H7 (cell line): Measurements from ENCODE around the gene AHRR. TPM values are rescaled to one million over a fixed set of nuclear protein-coding genes. Genes with fewer than 3 reads are reported as not detected.

ENCODE experiments used
- DNase-seq: peaks from one replicate; pipeline ENCODE4 v3.0.0; 2012
- H3K27me3 ChIP-seq: 2 replicates; pipeline ENCODE4 v1.6.0; 2011; ENCODE audit warnings: mild to moderate bottlenecking, low read length; ENCODE audit not compliant: control insufficient read depth, insufficient read depth
- H3K36me3 ChIP-seq: replicated peaks from 2 replicates; pipeline ENCODE4 v1.5.1; 2011; ENCODE audit warnings: low read length; ENCODE audit not compliant: control insufficient read depth, insufficient read depth
- H3K4me3 ChIP-seq: 2 replicates; pipeline ENCODE4 v1.5.1; 2011; ENCODE audit warnings: low read depth, mild to moderate bottlenecking, control low read depth, low read length, moderate library complexity; ENCODE audit not compliant: insufficient read depth
- total RNA-seq: library from RNA; depleted of rRNA; stranded (reverse); fragments of >200 nt; shearing (Covaris generic); gene quantifications from 2 replicates; pipeline ENCODE4 v1.2.3, GENCODE V29; 2014

Gene AHRR
- total RNA-seq, 1 experiment from 2014 or later = 1.4 TPM

DNA sequence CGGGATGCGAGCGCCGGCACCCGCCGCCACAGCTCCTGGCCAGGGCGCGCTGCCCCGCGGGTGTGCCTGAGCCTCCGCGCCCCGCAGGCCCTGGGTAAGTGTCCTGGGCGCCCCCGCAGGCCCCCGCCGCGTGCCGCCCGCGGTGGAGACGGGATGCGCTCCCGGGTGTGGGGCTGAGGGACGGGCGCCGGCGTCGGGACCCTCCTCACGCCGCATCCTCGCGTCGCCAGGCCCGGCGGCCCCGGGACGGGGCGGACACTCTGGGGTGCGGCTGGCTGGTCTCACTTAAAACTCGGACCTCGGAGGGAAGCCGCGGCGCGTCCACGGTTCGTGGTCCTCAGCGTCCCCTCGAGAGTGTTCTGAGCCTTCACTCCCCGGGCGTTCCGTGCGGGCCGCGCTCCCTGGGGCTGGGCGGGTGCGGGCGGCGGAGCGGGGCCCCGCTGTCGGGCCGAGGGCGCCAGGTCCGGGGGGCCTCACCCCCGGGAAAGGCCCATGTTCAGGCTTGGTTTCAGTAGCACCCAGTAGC lies 275 bp downstream of the AHRR start:
- H3K27me3 ChIP-seq = peaks cover 52% of the 10 kb centered on the region

DNA sequence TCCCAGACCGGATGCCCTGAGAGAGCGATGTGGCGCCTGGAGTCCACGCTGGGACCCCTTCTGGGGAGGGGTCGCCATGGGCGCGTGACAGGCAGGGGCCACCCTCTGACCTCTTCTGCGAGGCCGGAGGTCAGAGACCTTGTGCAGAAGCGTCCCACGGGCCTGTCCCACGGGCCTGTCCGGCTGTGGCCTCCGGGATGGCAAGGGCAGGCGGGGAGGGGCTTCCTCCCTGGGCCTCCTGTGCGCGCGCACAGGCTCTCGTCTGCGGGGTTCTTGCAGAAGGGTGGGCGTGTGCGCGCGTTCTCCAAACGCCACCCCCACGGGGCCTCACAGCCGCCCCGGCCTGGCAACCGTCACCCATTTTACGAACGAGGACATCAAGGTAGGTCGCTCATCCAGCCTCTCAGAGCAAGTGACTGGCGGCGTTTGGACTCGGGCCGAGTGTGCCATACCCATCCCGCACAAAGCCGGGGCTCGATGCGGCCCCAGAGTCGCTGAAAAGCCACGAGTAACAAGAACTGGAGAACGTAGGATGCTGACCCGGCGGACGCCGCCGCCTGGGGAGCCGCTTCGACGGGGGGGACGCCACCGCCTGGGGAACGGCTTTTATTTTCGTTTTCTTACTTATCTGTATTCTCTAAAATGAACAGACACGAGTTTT lies 897 bp downstream of the AHRR start:
- H3K27me3 ChIP-seq = peaks cover 52% of the 10 kb centered on the region
- peak overlapping the region; percentile 51; the same call in 1 of the 2 replicates for H3K4me3 ChIP-seq
- DNase-seq = peak; percentile 86
- H3K36me3 ChIP-seq = no peaks in the 10 kb centered on the region

More for the DNA sequence above, 275 bp downstream of the AHRR start:
- DNase-seq = peak; percentile 76
- Histone ChIP-seq H3K36me3 (no peaks in the 10 kb centered on the region), H3K4me3 (peak overlapping the region; percentile 51)

DNA sequence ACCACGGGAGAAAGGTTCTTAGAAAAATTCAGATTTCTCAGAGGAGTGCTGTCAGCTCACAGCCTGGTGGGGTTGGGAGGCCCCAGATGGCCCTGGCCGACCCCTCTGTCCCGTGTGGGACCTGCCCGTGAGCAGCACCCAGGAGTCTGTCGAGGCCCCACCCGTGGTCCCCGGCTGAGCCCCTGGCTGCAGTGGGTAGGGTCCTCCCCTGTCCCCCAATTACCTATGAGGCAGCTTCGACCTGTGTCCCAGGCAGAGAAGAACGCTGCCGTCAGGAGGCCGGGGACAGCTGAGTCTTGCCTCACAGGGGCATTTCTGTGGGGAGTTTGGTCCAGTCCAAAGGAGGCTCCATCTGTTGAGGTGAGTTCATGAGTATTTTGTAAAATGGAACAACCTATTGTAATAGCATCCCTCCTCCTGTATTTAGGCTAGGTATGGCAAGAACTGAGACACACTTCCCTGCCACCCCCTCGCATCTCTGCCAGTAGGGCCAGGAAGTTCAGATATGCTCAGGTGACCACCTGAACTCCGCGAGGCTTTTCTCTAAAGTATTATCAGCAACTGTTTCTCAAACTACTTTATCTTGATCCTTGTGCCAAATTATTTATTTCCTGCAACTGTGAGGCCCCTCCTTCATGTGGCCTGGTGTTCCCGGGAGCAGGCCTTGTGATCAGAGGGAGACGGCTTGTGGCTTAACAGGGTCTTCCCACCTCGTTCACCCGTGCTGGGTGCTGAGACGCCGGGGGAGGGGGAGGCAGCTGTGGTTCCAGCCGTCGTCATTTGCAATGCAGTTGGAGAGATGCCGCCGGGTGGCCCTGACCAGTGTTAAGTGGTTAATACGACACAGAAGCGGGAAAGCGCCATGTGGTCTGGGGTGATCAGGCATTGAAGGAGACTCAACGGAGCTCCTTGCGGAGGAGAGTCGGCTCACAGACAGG lies 1.7 kb downstream of the AHRR start:
- Histone ChIP-seq H3K4me3 (no peak overlapping the region), H3K36me3 (no peaks in the 10 kb centered on the region), H3K27me3 (peaks cover 52% of the 10 kb centered on the region)
- peak; percentile 61 for DNase-seq

DNA sequence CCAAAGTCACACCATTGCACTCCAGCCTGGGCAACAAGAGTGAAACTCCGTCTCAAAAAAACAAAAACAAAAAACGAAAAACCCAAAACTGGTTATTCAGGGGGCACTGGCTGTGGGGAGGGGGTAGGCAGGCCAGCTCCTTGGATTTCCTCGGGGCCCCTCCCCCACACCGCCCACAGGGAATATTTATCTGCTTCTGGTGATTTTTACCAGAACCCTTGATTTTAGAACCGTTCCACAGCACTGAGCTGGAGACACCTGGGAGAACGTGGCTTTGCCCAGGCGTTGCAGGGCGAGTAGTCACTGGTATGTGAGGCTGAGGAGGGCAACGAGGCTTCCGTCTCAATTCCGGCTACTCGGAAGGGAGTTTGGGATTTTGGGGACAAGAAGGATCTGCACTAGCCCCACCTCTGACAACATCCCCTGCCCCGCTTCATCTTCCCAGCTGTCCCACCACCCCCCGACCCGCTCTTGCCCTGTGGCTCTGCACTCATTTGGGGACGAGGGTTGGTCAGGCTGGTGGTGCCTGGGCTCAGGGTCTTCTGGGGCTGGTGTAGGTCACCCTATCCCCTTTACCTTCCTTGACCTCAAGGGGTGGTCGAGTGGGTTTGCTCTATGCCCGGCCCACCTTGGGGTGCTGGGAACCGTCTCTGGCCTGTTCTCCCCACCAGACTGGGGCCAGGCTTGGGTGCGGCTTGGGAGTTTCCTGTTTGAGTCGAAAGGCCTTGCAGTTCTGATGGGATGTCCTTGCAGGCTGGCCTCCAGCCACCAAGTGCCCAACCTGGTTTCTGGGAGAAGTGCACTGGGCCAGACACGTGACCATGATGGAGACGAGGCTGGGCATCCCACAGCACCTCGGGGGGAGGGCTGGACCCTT lies 3.5 kb downstream of the AHRR start:
- DNase-seq = no peak
- Histone ChIP-seq H3K27me3 (peaks cover 35% of the 10 kb centered on the region), H3K4me3 (no peak overlapping the region), H3K36me3 (no peaks in the 10 kb centered on the region)

DNA sequence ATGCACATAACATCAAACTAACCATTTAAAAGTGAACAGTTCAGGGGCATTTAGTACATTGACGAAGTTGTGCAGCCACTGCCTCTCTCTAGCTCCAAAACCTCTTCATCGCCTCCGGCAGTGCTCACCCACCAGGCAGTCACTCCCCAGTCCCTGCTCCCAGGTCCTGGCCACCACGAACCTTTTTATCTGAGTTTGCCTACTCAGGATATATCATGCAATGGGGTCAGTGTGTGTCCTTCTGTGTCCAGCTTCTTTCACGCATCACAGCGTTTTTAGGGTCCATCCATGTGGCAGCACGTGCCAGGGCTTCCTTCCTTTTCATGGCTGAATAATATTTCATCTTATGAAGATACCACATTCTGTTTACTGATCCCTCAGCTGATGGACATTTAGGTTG lies 4.6 kb downstream of the AHRR start:
- H3K27me3 ChIP-seq = peaks cover 24% of the 10 kb centered on the region
- H3K36me3 ChIP-seq = no peaks in the 10 kb centered on the region
- no peak overlapping the region for H3K4me3 ChIP-seq
- no peak for DNase-seq

DNA sequence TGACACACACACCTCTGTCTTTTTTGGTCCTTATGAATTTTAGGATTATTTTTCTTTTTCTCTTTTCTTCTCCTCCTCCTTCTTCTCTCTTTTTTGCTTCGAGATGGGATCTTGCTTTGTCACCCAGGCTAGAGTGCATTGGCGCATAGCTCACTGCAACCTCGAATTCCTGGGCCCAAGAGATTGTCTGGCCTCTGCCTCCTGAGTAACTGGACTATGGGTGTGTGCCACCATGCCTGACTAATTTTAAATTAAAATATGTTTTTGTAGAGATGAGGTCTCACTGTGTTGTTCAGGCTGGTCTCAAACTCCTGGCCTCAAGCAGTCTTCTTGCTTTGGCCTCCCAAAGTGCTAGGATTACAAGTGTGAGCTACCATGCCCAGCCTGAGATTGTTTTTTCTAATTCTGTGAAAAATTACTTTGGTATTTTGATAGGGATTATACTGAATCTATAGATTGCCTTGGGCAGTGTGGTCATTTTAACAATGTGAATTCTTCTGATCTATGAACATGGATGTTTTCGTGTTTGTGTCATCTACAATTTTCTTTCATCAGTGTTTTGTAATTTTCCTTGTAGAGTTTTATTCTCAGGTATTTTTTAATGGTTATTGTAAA lies 7.7 kb downstream of the AHRR start:
- no peak overlapping the region for H3K4me3 ChIP-seq
- no peak for DNase-seq
- no peaks in the 10 kb centered on the region for H3K36me3 ChIP-seq
- H3K27me3 ChIP-seq = no peaks in the 10 kb centered on the region

DNA sequence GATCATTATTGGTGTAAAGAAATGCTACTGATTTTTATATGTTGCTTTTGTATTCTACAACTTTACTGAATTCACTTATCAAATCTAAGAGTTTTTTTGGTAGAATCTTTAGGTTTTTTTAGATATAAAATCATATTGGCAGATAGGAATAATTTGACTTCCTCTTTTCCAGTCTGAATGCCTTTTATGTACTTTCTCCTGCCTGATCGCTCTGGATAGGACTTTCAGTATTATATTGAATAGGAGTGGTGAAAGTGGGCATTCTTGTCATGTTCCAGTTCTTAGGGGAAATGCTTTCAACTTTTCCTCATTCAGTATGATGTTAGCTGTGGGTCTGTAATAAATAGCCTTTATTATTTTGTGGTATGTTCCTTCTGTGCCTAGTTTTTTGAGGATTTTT lies 8.3 kb downstream of the AHRR start:
- no peaks in the 10 kb centered on the region for H3K27me3 ChIP-seq
- no peaks in the 10 kb centered on the region for H3K36me3 ChIP-seq
- DNase-seq = no peak
- H3K4me3 ChIP-seq = no peak overlapping the region

DNA sequence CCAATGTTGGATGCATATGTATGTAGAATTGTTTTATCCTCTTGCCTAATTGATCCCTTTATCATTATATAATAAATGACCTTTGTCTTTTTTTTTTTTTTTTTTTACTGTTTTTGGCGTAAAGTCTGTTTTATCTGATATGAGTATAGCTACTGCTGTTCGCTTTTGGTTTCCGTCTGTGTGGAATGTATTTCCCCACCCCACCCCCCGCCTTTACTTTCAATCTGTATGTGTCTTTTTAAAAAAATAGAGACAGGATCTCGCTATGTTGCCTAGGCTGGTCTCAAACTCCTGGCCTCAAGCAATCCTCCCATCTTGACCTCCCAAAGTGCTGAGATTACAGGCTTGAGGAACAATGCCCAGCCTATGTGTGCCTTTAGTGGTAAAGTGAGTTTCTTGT lies 11.3 kb downstream of the AHRR start:
- no peak for DNase-seq
- Histone ChIP-seq H3K4me3 (no peak overlapping the region), H3K36me3 (no peaks in the 10 kb centered on the region), H3K27me3 (peaks cover 1% of the 10 kb centered on the region; the same call in 1 of the 2 replicates)

DNA sequence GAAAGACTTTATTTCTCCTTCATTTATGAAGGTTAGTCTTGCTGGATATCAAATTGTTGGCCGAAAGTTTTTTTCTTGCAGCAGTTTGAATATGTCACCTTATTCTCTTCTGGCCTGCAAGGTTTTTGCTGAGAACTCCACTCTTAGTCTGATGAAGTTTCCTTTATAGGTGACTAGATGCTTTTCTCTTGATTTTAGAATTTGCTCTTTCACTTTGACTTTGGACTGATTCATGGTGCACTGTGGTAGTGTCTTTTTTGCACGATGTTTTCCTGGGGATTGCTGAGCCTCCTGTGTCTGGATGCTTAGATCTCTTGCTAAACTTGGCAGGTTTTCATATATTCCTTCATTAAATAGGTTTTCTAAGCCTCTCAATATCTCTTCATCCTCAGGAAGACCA lies 12.4 kb downstream of the AHRR start:
- H3K27me3 ChIP-seq = peaks cover 1% of the 10 kb centered on the region; the same call in 1 of the 2 replicates
- no peaks in the 10 kb centered on the region for H3K36me3 ChIP-seq
- no peak for DNase-seq
- no peak overlapping the region for H3K4me3 ChIP-seq

DNA sequence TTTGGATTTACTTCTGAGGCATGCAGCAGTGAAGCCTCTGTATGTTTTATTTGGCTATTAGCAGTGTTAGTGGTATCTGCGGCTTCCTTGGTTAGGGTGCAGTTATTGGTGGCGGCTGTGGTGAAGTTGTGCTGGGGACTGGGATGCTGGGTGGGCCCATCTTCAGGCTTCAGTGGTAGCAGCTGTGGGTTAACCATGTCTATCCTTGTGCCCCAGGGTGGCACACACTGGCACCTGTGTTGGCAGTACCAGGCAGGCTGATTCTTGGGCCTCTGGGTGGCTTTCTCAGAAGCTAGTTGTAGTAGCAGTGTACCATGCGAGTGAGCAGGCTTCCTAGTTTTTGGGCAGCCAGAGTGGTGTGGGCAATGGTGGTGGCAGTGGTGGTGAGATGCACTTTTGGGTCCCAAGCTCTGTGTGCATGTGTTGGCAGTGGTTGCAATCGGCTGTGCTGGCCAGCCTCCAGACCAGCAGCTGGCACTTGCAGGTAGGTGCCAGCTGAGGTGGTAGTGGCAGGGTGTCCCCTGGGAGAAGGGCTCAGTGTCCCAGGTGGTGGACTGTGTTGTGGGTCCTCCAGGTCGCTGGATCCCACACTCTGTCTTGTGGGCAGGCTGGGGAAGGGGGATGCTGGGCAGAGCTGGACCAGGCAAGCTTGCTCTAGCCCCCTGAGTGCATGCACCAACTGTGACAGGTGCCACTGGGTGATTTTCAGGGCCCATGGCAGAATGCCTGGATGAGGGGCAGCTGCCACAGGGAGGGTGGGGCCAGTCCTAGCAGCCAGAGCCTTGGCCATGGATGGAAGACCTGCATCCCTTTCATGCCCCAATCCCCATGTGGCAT lies 13.6 kb downstream of the AHRR start:
- Histone ChIP-seq H3K4me3 (no peak overlapping the region), H3K27me3 (peaks cover 1% of the 10 kb centered on the region; the same call in 1 of the 2 replicates), H3K36me3 (no peaks in the 10 kb centered on the region)
- no peak for DNase-seq

DNA sequence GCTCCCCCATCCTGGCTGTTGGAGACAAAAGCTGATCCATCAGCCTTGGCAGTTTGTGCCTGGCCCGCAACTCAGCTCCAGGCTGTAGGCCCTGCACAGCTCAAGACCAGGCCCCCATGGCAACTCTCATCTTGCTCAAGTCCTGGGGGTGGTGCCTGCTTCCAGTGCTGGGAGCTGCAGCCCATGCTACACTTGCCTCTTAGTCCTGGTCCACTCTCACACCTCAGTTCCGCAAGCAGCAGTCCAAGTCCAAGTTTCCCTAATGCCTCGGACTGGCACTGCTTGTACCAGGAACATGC lies 14.2 kb downstream of the AHRR start:
- DNase-seq = peak; percentile 11
- Histone ChIP-seq H3K27me3 (peaks cover 1% of the 10 kb centered on the region; the same call in 1 of the 2 replicates), H3K36me3 (no peaks in the 10 kb centered on the region), H3K4me3 (no peak overlapping the region)

DNA sequence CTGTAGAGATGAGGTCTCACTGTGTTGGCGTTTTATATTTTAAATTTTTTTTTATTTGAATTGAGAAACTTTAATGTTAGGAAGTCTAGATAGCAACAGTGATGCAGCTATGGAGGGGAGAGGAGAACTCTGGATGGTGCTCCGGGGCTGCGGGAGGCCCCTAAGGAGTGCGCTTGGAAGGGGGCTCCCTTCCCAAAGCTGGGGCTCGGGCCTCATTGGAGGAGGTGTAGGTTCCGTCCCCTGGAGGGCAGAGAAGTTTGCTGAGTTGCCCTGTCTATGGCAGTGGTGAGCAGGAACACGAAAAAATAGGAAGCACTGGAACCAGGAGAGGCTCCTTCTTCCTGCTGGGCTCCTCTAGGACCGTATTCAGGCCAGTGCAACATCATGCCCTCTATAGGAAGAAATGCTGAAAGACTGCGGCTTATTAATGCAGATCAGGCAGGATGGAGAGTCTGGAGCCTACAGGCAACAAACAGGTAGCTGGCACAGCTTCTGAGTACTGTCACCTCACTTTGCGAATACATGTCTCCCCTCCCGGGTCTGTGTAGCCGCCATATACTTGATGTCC lies 16.1 kb downstream of the AHRR start:
- peak; percentile 85 for DNase-seq
- Histone ChIP-seq H3K4me3 (no peak overlapping the region), H3K27me3 (peaks cover 2% of the 10 kb centered on the region), H3K36me3 (no peaks in the 10 kb centered on the region)
